GM12878 (cell line): ENCODE measurements around the gene ADGRL4.

ENCODE experiments used
- CTCF ChIP-seq, 3 experiments: IDR thresholded peaks in 2 of 3; conservative IDR thresholded peaks in 1 of 3; 2 replicates each; pipeline ENCODE4 v1.5.1; 2011; ENCODE audit warnings: low read depth in 3 of 3, low read length in 3 of 3, mild to moderate bottlenecking in 3 of 3, control low read depth in 2 of 3, moderate library complexity in 2 of 3, inconsistent platforms in 1 of 3, mixed read lengths in 1 of 3; ENCODE audit not compliant: control insufficient read depth in 2 of 3, insufficient read depth in 1 of 3; ENCODE audit errors: extremely low read depth in 1 of 3
- ESRRA ChIP-seq: IDR thresholded peaks from 2 replicates; pipeline ENCODE4 v1.6.1; 2012; ENCODE audit warnings: mild to moderate bottlenecking, low read length, improper control_type of control experiment
- EZH2 ChIP-seq: IDR thresholded peaks from 2 replicates; pipeline ENCODE4 v1.6.1; 2012; ENCODE audit warnings: low read depth, mild to moderate bottlenecking, control low read depth, inconsistent platforms, low read length, borderline replicate concordance; ENCODE audit not compliant: control insufficient read depth
- FOS ChIP-seq: IDR thresholded peaks from 3 replicates; pipeline ENCODE4 v1.6.1; 2011; ENCODE audit warnings: borderline replicate concordance; ENCODE audit not compliant: insufficient read length; ENCODE audit errors: extremely low read depth
- FOXM1 ChIP-seq: IDR thresholded peaks from 2 replicates; pipeline ENCODE4 v1.6.1; 2012; ENCODE audit warnings: low read depth, mild to moderate bottlenecking, inconsistent platforms, low read length, moderate library complexity
- KAT2A ChIP-seq: conservative IDR thresholded peaks from 2 replicates; pipeline ENCODE4 v1.6.1; 2011; ENCODE audit warnings: low read depth, low read length; ENCODE audit not compliant: control insufficient read depth
- NFIC ChIP-seq: IDR thresholded peaks from 2 replicates; pipeline ENCODE4 v1.6.1; 2012; ENCODE audit warnings: low read depth, mild to moderate bottlenecking, inconsistent platforms, low read length, moderate library complexity
- POLR2AphosphoS5 ChIP-seq: IDR thresholded peaks from 2 replicates; pipeline ENCODE4 v1.6.1; 2011; ENCODE audit warnings: mild to moderate bottlenecking, low read length, inconsistent platforms
- RELB ChIP-seq: fragments of 450-650 bp; IDR thresholded peaks from 2 replicates; pipeline ENCODE4 v1.6.1; 2017; ENCODE audit warnings: low read depth, mild to moderate bottlenecking, moderate library complexity
- STAT1 ChIP-seq: fragments of 450-650 bp; conservative IDR thresholded peaks from 2 replicates; pipeline ENCODE4 v1.6.1; 2014; ENCODE audit warnings: antibody characterized with exemption, mild to moderate bottlenecking

GRCh38 chr1:78918157-78918556 lies 88.4 kb downstream of the ADGRL4 start:
- TF ChIP-seq FOXM1 (no peak), ESRRA (no peak), RELB (no peak), KAT2A (no peak), POLR2AphosphoS5 (no peak), CTCF (IDR thresholded peaks at IDR 0.05 in 2 of 3, conservative IDR thresholded peaks at IDR 0.05 in 1 of 3; ENCODE audit: control insufficient read depth in 2 of 3, extremely low read depth in 1 of 3, insufficient read depth in 1 of 3, low read depth in 3 of 3, low read length in 3 of 3) (no peak), STAT1 (no peak), FOS (no peak), EZH2 (no peak), NFIC (no peak)
